ENCODE results near the gene KCNK13. TPM values are rescaled to one million over a fixed set of nuclear protein-coding genes. Genes with fewer than 3 reads are reported as not detected.
"Not testable (repeated sequence)": the region's sequence is repeated elsewhere in the genome, so short reads cannot be mapped to it uniquely, and the experiment has no call there.

The KCNK13 gene
- total RNA-seq, 4 donors from 2014 or later = 0.19 to 0.42 (median 0.28) TPM

DNA sequence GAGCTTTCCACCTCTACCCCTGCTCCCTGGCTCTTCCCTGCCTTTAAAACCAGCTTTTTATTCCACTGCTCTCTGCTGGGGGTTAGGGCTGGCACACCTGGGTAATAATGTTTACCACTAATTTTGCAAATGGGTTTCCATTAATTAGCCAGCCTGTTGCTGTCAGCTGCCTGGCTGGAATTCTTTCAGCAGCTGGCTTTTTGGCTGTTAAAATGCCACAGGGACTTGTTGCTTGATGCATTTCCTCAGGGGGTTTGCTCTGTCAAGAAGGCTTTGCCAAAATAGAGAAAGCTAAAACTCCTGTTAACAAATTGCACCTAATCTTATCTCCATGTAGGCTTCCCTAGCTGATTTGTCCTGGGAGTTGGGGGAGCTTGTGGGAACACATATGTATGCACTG lies 142.7 kb downstream of the KCNK13 start:
- TF ChIP-seq EP300 (IDR thresholded peaks at IDR 0.05) = no peak
- TF ChIP-seq POLR2AphosphoS5 (IDR thresholded peaks at IDR 0.05) = no peak
- TF ChIP-seq POLR2A (IDR thresholded peaks at IDR 0.05; ENCODE audit: low read depth) = no peak
- TF ChIP-seq, protein P1, sequence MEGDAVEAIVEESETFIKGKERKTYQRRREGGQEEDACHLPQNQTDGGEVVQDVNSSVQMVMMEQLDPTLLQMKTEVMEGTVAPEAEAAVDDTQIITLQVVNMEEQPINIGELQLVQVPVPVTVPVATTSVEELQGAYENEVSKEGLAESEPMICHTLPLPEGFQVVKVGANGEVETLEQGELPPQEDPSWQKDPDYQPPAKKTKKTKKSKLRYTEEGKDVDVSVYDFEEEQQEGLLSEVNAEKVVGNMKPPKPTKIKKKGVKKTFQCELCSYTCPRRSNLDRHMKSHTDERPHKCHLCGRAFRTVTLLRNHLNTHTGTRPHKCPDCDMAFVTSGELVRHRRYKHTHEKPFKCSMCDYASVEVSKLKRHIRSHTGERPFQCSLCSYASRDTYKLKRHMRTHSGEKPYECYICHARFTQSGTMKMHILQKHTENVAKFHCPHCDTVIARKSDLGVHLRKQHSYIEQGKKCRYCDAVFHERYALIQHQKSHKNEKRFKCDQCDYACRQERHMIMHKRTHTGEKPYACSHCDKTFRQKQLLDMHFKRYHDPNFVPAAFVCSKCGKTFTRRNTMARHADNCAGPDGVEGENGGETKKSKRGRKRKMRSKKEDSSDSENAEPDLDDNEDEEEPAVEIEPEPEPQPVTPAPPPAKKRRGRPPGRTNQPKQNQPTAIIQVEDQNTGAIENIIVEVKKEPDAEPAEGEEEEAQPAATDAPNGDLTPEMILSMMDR (IDR thresholded peaks at IDR 0.05) = no peak
- no peak for DNase-seq (ENCODE audit: extremely low spot score)
- Histone ChIP-seq H3K9me3 (peaks cover 0 to 11% (median 0%) of the 10 kb centered on the region in 4 donors), H3K4me1 (no peaks in the 10 kb centered on the region), H3K27ac (replicated peaks in 1 of 4) (no peak overlapping the region), H3K27me3 (peaks cover 0 to 3% (median 0%) of the 10 kb centered on the region in 4 donors), H3K4me3 (no peak overlapping the region), H3K36me3 (no peaks in the 10 kb centered on the region)
- intact Hi-C loops (cut with DNase I) = no loop called here

DNA sequence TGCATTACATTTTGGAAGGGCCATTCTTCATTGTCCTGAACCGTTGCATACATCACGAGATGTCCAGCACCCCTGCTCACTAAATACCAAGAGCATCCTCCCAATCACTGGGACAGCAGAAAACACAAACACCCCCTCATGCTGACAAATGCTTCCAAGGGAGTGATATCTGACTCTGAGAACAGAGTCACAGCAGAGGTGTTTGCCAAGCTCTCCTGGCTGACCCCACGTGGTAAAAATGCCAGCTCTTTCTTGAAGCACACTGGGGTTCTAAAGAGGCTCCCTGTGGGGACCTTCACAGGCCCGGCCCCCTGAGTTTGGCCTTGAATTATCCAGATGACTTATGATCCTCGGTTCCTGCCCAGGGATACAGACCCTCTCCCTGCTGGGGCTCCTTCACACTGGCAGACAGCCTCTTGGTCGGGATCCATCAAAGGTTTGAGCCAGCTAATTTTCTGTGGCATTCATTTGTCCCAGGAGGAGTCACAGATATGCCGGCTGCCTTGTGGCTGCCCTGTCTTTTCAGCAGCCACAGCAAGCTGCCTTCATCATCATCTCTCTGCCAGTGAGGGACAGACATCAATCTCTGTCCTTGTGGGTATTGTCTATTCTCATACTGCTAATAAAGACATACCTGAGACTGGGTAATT lies 151.4 kb downstream of the KCNK13 start:
- TF ChIP-seq POLR2A (IDR thresholded peaks at IDR 0.05; ENCODE audit: low read depth) = no peak
- no peak for TF ChIP-seq POLR2AphosphoS5 (IDR thresholded peaks at IDR 0.05)
- TF ChIP-seq EP300 (IDR thresholded peaks at IDR 0.05) = no peak
- TF ChIP-seq, protein P1 (IDR thresholded peaks at IDR 0.05) = no peak
- intact Hi-C loops (cut with DNase I) = no loop called here
- no peak for DNase-seq (ENCODE audit: extremely low spot score)
- Histone ChIP-seq H3K4me1 (no peaks in the 10 kb centered on the region), H3K9me3 (peaks cover 0 to 4% (median 2%) of the 10 kb centered on the region in 4 donors), H3K36me3 (no peaks in the 10 kb centered on the region), H3K4me3 (no peak overlapping the region), H3K27me3 (peaks cover 0 to 11% (median 0%) of the 10 kb centered on the region in 4 donors), H3K27ac (replicated peaks in 1 of 4) (no peak overlapping the region)
- WGBS = 70% methylated on average over 6 of the region's 7 CpGs

DNA sequence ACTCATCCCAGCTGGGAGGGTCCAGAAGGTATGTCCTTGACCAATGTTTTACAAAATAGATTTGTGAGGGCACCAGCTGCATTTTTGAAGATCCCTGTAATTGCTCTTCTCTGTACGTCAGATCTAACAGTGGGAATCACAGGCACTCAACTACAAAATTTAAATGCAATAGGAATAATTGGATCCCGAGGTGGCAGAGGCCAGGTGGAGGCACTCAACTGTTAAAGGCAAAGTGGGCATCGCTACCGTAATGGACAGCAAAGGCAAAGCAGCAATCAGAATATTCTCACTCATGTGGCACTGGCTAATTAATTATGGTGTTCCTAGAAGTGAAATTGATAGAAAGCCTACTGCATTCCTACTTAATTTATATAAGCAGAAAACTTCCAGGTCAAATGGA lies 166.7 kb downstream of the KCNK13 start:
- DNase-seq (ENCODE audit: extremely low spot score) = peak; percentile 60
- Histone ChIP-seq H3K4me3 (no peak overlapping the region), H3K4me1 (no peaks in the 10 kb centered on the region), H3K27ac (replicated peaks in 1 of 4) (no peak overlapping the region), H3K27me3 (no peaks in the 10 kb centered on the region), H3K36me3 (no peaks in the 10 kb centered on the region), H3K9me3 (peaks cover 0 to 7% (median 3%) of the 10 kb centered on the region in 4 donors)
- intact Hi-C loops (cut with DNase I) = no loop called here
- TF ChIP-seq POLR2A (IDR thresholded peaks at IDR 0.05; ENCODE audit: low read depth) (no peak), EP300 (IDR thresholded peaks at IDR 0.05) (no peak), POLR2AphosphoS5 (IDR thresholded peaks at IDR 0.05) (no peak)
- TF ChIP-seq, protein P1 (IDR thresholded peaks at IDR 0.05) = no peak
- WGBS = 83% methylated on average over 4 of the region's 4 CpGs

DNA sequence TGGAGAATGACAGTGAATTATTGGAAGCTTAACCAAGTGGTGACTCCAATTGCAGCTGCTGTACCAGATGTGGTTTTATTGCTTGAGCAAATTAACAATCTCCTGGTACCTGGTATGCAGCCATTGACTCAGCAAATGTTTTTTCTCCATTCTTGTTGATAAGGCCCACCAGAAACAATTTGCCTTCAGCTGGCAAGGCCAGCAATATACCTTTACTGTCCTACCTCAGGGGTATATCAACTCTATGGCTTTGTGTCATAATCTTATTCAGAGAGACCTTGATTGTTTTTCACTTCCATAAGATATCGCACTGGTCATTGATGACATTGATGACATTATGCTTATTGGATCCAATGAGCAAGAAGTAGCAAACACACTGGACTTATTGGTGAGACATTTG lies 168.1 kb downstream of the KCNK13 start:
- not testable (repeated sequence) for H3K36me3 ChIP-seq; H3K4me3 ChIP-seq; DNase-seq (ENCODE audit: extremely low spot score); H3K27ac ChIP-seq (replicated peaks in 1 of 4); H3K9me3 ChIP-seq; H3K4me1 ChIP-seq; H3K27me3 ChIP-seq
- 100% methylated on average over 1 of the region's 1 CpG for WGBS
- intact Hi-C loops (cut with DNase I) = loop anchor here (10.0 kb wide), 1 partner anchor 255 kb away; no protein-coding TSS in a partner anchor

Small RNA genes lying within 50 kb of the gene (small RNA-seq; reads per million reads assigned to genes)
- 0 reads per million in 3 donors for gene RF00019

Other genes starting within 250 kb of the KCNK13 start
- 10 to 100 TPM in 1 of 4 donors, 1 to 10 TPM in 3; 3.1 to 15.0 (median 6.1) TPM for gene EFCAB11, start 107.3 kb upstream of the KCNK13 start, total RNA-seq
- gene TDP1, start 106.1 kb upstream of the KCNK13 start, total RNA-seq = 1 to 10 TPM; 7.5 to 9.7 (median 8.4) TPM
- gene PSMC1, start 194.6 kb downstream of the KCNK13 start, total RNA-seq = 100 to 1,000 TPM in 3 of 4 donors, 10 to 100 TPM in 1; 96.8 to 139 (median 117) TPM